Measurements from ENCODE around the gene NRXN3.
"Not testable (repeated sequence)": the region's sequence is repeated elsewhere in the genome, so short reads cannot be mapped to it uniquely, and the experiment has no call there.

NRXN3 gene

DNA sequence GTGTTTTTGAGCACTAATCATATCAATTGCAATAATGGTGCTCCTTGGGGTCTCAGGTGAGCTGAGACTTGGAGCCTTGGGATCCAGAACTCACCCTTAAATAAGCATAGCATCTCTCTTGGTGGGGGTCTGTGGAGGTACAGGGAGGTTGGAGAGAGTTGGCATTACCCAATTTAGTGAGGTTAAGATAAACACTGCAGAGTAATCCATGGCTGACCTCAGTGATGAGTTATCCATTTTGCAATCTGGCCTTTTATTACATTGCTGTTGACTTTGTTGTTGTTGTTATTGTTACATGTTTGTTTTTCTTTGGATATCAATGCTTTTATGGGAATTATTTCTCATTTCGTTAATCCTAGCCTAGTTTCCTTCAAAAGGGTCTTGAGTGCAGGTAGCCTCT lies 373.3 kb downstream of the NRXN3 start:
- no peak overlapping the region for H3K4me3 ChIP-seq (ENCODE audit: low read length)
- no peak for DNase-seq (ENCODE audit: low read depth)
- TF ChIP-seq CTCF (conservative IDR thresholded peaks at IDR 0.05; ENCODE audit: low read length), result no peak

DNA sequence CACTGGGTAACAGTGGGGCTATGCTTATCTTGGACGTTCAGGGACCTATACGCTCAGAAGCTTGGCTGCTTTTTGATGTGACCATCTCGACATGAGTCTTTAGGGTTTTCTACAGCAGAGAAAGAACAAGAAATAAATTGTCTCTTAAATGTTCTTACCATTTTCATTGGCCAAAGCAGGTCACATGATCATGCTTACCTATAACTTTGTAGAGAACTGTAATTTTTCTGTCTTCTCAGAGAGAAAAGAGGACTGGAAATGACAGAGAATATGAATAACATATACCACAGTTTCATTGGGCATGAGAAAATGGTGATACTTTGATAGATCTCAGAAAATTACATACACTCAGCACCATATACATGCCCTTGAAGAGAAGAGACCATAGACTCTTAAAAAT lies 390.9 kb downstream of the NRXN3 start:
- H3K4me3 ChIP-seq (ENCODE audit: low read length), result no peak overlapping the region
- TF ChIP-seq CTCF (conservative IDR thresholded peaks at IDR 0.05; ENCODE audit: low read length), result no peak
- no peak for DNase-seq (ENCODE audit: low read depth)

GRCh38 chr14:78566026-78566858 lies 396.1 kb downstream of the NRXN3 start:
- TF ChIP-seq CTCF (conservative IDR thresholded peaks at IDR 0.05; ENCODE audit: low read length), result peak; percentile 81
- DNase-seq (ENCODE audit: low read depth), result peak; percentile 68
- peak overlapping the region; percentile 48 for H3K4me3 ChIP-seq (ENCODE audit: low read length)

- no peak for DNase-seq (ENCODE audit: low read depth)
- TF ChIP-seq CTCF (conservative IDR thresholded peaks at IDR 0.05; ENCODE audit: low read length), result no peak
- no peak overlapping the region for H3K4me3 ChIP-seq (ENCODE audit: low read length)
Measured at GRCh38 chr14:78566859-78567172, 396.6 kb downstream of the NRXN3 start.

GRCh38 chr14:78567343-78567742 lies 397.2 kb downstream of the NRXN3 start:
- no peak overlapping the region for H3K4me3 ChIP-seq (ENCODE audit: low read length)
- peak; percentile 46 for DNase-seq (ENCODE audit: low read depth)
- no peak for TF ChIP-seq CTCF (conservative IDR thresholded peaks at IDR 0.05; ENCODE audit: low read length)

DNA sequence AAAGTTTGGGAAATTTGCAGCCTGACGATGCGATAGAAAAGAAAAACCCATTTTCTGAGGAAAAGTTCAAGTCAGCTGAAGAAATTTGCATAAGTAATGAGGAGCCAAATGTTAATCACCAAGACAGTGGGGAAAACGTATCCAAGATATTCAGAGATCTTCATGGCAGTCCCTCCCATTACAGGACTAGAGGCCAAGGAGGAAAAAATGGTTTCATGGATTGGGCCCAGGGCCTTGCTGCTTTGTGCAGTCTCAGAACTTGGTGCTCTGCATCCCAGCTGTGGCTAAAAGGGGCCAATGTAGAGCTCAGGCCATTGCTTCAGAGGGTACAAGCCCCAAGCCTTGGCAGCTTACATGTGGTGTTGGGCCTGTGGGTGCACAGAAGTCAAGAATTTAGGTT lies 403.6 kb downstream of the NRXN3 start:
- not testable (repeated sequence) for H3K4me3 ChIP-seq (ENCODE audit: low read length); DNase-seq (ENCODE audit: low read depth)

- DNase-seq (ENCODE audit: low read depth), result no peak
- no peak overlapping the region for H3K4me3 ChIP-seq (ENCODE audit: low read length)
- TF ChIP-seq CTCF (conservative IDR thresholded peaks at IDR 0.05; ENCODE audit: low read length), result no peak
Measured at GRCh38 chr14:78576437-78577166, 406.4 kb downstream of the NRXN3 start.
